GM10847 (cell line): ENCODE results near the gene MPST.

Experiments
- POLR2A ChIP-seq: IDR thresholded peaks from 2 replicates; pipeline ENCODE4 v1.6.1; 2011; ENCODE audit not compliant: insufficient read length; ENCODE audit errors: extremely low read depth

MPST gene

DNA sequence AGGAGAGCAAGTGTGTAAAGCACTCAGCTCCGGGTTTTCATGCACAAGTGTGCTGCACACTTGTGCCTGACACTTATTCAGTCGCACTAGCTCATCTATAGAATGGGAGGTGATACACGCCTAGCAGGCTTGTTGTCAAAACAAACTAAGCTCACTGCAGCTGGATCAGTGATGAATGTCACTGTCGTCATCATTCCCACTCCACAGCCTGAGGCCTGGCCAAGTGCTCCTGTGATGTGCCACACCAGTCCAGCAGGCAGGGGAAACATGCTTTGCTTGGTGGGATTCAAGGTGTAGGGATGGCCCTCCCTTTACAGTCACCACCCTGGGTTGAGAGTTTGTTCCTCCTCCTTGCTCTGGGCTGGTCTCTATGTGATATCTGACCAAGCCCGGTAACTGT is 6.8 kb downstream of the MPST start:
- no peak for TF ChIP-seq POLR2A

DNA sequence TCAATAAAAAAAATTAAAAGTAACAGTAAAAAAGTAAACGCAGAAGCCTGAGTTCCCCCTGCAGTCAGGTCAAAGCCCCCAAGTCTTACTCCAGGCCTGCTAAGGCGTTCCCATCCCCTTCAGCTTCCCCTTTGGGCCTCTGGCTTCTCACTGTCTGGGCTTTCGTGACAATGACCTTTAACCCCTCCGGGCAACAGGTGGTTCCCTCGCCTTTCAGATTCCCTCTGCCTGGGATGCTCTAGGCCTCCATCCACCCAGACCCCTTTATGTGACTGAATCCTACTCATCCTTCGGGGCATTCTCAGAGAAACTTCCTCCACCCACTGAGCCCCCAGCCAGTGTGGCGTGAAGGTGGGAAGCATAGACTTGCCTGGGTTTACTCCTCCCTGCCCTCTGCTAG is 8.0 kb downstream of the MPST start:
- no peak for TF ChIP-seq POLR2A

DNA sequence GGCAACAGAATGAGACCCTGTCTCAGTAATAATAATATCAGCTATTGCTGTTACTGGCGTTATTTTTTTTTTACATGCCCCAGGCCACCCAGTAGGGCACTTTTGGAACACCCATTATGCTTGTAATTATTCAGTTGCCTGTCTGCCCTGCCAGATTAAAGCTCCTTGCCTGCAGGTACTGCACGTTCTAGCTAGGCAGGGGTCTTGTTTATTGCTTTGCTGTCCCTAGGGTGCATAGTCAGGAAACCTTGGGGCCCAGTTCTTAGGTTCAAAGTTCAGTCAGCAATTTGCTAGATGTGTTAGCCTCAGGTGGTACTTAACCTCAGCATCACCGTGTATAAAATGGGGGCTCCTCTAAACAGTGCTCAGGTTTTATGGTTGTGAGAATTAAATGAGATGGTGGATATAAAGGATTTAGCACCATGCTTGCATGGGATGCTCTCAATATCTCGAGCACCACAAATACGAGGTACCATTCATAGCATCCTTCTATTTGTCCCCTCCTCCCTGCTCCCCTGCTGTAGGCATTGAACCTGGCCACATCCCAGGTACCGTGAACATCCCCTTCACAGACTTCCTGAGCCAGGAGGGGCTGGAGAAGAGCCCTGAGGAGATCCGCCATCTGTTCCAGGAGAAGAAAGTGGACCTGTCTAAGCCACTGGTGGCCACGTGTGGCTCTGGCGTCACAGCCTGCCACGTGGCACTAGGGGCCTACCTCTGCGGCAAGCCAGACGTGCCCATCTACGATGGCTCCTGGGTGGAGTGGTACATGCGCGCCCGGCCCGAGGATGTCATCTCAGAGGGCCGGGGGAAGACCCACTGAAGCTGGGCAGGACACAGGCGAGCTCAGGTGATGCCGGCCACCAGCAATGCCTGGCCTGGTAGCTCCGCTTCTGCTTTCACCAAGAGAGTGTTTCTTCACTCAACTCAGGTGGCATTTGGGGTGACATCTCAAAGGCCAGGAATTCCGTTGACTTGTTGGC is 9.4 kb downstream of the MPST start:
- no peak for TF ChIP-seq POLR2A

- no peak for TF ChIP-seq POLR2A
Measured at GRCh38 chr22:37030560-37031281, 11.2 kb downstream of the MPST start.

- TF ChIP-seq POLR2A = no peak
Measured at GRCh38 chr22:37032134-37032534, 12.6 kb downstream of the MPST start.

DNA sequence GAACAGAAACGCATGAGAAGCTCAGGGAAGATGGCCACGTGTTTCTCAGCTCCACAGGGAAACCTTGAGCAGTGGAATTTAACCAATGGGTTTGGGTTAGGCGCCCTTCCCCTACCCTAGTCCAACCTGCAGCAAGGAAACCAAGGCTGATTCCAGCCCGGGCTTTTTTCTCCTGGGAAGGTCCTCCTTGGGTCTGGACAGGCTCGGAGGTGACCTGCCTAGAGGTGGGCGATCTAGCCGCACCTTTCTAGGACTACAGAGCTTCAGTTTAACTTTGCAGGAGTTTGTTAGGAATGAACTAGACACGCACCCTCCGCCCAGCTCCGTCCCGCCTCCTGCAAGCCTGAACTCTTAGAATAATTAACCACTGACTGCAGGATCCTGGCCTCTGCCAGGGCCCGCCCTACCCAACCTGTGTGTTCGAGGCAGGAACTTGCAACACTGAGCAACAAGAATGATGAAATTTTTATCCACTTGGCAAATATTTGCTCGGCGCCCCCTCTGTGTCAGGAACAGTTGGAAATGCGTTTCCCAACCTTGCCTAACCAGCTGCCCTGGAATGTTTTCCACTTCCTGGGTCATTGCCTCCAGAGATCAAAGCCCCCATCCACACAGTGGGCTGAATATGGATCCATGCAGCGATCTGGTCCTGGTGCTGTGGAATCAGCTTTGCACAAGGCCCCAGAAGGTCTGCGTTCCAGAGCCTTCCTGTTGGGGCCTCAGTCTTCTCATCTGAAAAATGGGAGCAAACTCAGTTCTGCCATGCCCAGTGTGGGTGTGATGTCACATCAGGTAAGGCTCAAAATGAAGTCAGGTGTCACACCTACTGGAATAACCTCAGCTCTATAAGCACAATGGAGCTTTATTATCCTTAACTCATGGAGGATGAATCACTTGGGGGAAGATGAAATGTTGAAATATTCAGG is 13.3 kb downstream of the MPST start:
- TF ChIP-seq POLR2A = no peak

DNA sequence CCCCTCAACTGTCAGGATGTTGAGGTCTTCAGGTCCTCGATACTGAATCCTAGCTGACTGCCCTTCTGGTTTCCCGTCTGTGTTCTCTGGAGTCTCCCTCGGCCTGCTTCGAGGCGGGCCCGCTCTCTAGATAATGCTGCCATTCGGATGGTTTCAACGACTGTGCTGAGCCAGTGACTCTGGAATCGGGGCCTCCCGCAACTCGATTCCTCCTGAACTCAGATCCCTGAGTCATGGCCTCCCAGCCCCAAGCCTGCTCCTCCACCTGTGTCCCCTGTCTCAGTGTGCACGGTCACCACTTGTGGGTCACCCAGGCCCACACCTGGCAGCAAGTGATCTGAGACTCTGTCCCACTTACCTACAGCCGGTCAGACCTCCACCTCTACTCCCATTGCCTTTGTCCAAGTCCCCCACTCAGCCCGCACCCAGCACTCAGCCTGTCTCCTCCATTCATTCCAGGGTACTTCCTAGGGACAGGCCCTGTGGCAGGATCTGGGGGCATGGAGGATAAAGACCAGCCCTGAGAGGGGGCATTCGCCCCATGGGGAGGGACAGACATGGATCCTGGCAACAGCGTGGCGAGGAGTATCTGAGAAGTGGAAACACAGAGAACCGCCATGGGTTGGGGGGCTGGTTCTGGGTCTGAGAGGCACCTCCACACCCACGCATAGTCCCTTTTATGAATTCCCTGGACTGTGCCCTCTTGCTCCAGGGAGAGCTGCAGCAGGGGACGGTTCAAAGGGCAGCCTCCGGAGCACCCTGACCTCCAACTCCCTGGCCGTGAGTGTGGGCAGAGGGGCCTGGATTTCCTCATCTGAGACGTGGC is 14.3 kb downstream of the MPST start:
- no peak for TF ChIP-seq POLR2A

DNA sequence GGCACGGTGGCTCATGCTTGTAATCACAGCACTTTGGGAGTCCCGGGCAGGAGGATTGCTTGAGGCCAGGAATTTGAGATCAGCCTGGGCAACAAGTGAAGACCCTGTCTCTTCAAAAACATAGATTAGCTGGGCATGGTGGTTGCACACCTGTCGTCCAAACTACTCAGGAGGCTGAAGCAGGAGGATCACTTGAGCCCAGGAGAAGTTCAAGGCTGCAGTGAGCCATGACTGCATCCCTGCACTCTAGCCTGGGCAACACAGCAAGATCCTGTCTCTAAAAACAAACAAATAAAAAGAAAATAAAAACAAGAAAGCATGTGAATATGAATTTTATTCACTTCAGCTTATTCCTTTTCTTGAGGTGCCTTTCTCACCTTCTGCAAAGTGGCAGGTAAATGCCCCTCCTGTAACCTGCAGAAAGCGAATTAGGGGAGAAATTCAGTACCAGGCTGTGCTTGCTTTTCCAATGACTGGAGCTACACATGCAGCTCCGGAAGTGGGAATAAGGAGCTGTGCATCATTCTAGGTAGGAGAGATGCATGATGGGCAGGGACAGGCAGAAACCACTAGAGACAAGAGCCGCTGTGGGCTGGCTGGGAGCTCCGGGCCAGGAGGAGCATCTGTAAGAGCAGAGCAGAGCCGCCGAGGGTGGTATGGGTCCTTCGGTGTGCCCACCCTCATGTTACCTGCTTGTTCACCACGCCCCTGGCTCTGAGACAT is 17.3 kb downstream of the MPST start:
- no peak for TF ChIP-seq POLR2A

- TF ChIP-seq POLR2A = no peak
Measured at GRCh38 chr22:37037669-37038068, 18.1 kb downstream of the MPST start.

- TF ChIP-seq POLR2A = no peak
Measured at GRCh38 chr22:37039466-37039865, 19.9 kb downstream of the MPST start.

GRCh38 chr22:37043209-37043827 is 23.8 kb downstream of the MPST start:
- no peak for TF ChIP-seq POLR2A

- no peak for TF ChIP-seq POLR2A
Measured at GRCh38 chr22:37043828-37044538, 24.4 kb downstream of the MPST start.
